HepG2 (cell line): ENCODE results near the gene SLC35F1. TPM values are rescaled to one million over a fixed set of nuclear protein-coding genes. Genes with fewer than 3 reads are reported as not detected.

ENCODE experiments used
- AGO1 ChIP-seq: fragments of 200-400 bp; formaldehyde crosslinking; IDR thresholded peaks from 2 replicates; pipeline ENCODE4 v1.6.1; 2017; ENCODE audit warnings: mild to moderate bottlenecking, low read depth, low read length, moderate library complexity; ENCODE audit not compliant: poor library complexity, severe bottlenecking
- ELF1 ChIP-seq: sonication (generic); formaldehyde crosslinking; IDR thresholded peaks from 2 replicates; pipeline ENCODE4 v1.4.0; 2020; ENCODE audit warnings: missing genetic modification reagents
- FOXA1 ChIP-seq, 2 experiments: fragments of 450-650 bp in 1 of 2; sonication (generic) in 1 of 2; formaldehyde crosslinking in 1 of 2; IDR thresholded peaks; 2 replicates each; pipeline versions ENCODE4 v1.4.0 to v1.6.1; 2016 to 2020; ENCODE audit warnings: missing genetic modification reagents in 1 of 2
- HOXD1 ChIP-seq: sonication (generic); formaldehyde crosslinking; IDR thresholded peaks from 2 replicates; pipeline ENCODE4 v1.5.0; 2020; ENCODE audit warnings: missing genetic modification reagents
- MEF2D ChIP-seq: sonication (generic); formaldehyde crosslinking; IDR thresholded peaks from 2 replicates; pipeline ENCODE4 v1.5.1; 2020; ENCODE audit warnings: mild to moderate bottlenecking, missing genetic modification reagents
- PCBP1 ChIP-seq: fragments of 200-400 bp; formaldehyde crosslinking; IDR thresholded peaks from 2 replicates; pipeline ENCODE4 v1.6.1; 2017; ENCODE audit warnings: mild to moderate bottlenecking, low read depth, low read length, borderline replicate concordance
- SAP130 ChIP-seq: IDR thresholded peaks from 2 replicates; pipeline ENCODE4 v1.6.1; 2016; ENCODE audit warnings: low read depth
- TBL1XR1 ChIP-seq: fragments of 150-350 bp; IDR thresholded peaks from 2 replicates; pipeline ENCODE4 v1.6.1; 2014; ENCODE audit warnings: borderline replicate concordance, low read length; ENCODE audit not compliant: partially characterized antibody
- WIZ ChIP-seq: sonication (generic); formaldehyde crosslinking; IDR thresholded peaks from 2 replicates; pipeline ENCODE4 v1.5.1; 2020; ENCODE audit warnings: mild to moderate bottlenecking, missing genetic modification reagents
- ZNF687 ChIP-seq: sonication (generic); formaldehyde crosslinking; IDR thresholded peaks from 2 replicates; pipeline ENCODE4 v1.5.1; 2020; ENCODE audit warnings: mild to moderate bottlenecking, missing genetic modification reagents, moderate library complexity
- polyA plus RNA-seq, 8 experiments: library from polyadenylated mRNA; depleted of rRNA in 3 of 8; stranded (reverse) in 7 of 8; unstranded in 1 of 8; fragments of >200 nt; fragmentation: Illumina TruSeq in 4 of 8; extraction: Trizol in 4 of 8; gene quantifications; 2 replicates each; pipeline versions ENCODE4 v1.2.1 to v1.2.3, GENCODE V29; 2011 to 2016; ENCODE audit warnings: low read depth in 4 of 8, missing spikeins in 1 of 8, mixed read lengths in 1 of 8; ENCODE audit not compliant: insufficient read depth in 1 of 8
- total RNA-seq, 5 experiments: library from RNA; depleted of rRNA; stranded (reverse); fragments of >200 nt; fragmentation: Illumina TruSeq; extraction: Trizol; gene quantifications; 2 replicates each; pipeline ENCODE4 v1.2.3, GENCODE V29; 2016; ENCODE audit warnings: low read depth in 1 of 5
- TF ChIP-seq, protein P1 (sequence below): IDR thresholded peaks from 2 replicates; pipeline ENCODE4 v1.6.1; 2016; ENCODE audit warnings: mild to moderate bottlenecking, missing biosample characterization, missing genetic modification reagents
- TF ChIP-seq, protein P2 (sequence below): sonication (generic); formaldehyde crosslinking; IDR thresholded peaks from 2 replicates; pipeline ENCODE4 v1.8.0; 2022; ENCODE audit warnings: missing genetic modification reagents, mild to moderate bottlenecking, moderate library complexity, borderline replicate concordance

The SLC35F1 gene
- total and polyA plus RNA-seq, 2 of the 13 experiments (the other 11 are each of a cell fraction or from before 2014, with no cell fraction given) = 0.01 TPM; not detected in 1

GRCh38 chr6:117919775-117920729, 13.0 kb downstream of the SLC35F1 start (continued):
- TF ChIP-seq ZNF687 (CRISPR knock-in tag) (peak; percentile 50), SAP130 (CRISPR knock-in tag) (no peak), HOXD1 (CRISPR knock-in tag) (no peak), WIZ (CRISPR knock-in tag) (no peak), FOXA1 (IDR thresholded peaks at IDR 0.05) (no peak), FOXA1 (CRISPR knock-in tag; IDR thresholded peaks at IDR 0.05) (peak; percentile 25; the same call in 1 of the 2 replicates), TBL1XR1 (no peak), PCBP1 (no peak), AGO1 (no peak), MEF2D (no peak), ELF1 (CRISPR knock-in tag) (no peak)
- TF ChIP-seq, protein P1, sequence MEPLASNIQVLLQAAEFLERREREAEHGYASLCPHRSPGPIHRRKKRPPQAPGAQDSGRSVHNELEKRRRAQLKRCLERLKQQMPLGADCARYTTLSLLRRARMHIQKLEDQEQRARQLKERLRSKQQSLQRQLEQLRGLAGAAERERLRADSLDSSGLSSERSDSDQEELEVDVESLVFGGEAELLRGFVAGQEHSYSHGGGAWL = no peak
- TF ChIP-seq, protein P2, sequence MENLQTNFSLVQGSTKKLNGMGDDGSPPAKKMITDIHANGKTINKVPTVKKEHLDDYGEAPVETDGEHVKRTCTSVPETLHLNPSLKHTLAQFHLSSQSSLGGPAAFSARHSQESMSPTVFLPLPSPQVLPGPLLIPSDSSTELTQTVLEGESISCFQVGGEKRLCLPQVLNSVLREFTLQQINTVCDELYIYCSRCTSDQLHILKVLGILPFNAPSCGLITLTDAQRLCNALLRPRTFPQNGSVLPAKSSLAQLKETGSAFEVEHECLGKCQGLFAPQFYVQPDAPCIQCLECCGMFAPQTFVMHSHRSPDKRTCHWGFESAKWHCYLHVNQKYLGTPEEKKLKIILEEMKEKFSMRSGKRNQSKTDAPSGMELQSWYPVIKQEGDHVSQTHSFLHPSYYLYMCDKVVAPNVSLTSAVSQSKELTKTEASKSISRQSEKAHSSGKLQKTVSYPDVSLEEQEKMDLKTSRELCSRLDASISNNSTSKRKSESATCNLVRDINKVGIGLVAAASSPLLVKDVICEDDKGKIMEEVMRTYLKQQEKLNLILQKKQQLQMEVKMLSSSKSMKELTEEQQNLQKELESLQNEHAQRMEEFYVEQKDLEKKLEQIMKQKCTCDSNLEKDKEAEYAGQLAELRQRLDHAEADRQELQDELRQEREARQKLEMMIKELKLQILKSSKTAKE (CRISPR knock-in tag) = no peak
